NK-92 (cell line): ENCODE data around the gene OR10G7.
"Not testable (repeated sequence)": the region's sequence is repeated elsewhere in the genome, so short reads cannot be mapped to it uniquely, and the experiment has no call there.

Source experiments
- DNase-seq: peaks from one replicate; lab custom pipeline; 2025; ENCODE audit not compliant: unreplicated experiment; lab: John Stamatoyannopoulos, UW

OR10G7 gene

DNA sequence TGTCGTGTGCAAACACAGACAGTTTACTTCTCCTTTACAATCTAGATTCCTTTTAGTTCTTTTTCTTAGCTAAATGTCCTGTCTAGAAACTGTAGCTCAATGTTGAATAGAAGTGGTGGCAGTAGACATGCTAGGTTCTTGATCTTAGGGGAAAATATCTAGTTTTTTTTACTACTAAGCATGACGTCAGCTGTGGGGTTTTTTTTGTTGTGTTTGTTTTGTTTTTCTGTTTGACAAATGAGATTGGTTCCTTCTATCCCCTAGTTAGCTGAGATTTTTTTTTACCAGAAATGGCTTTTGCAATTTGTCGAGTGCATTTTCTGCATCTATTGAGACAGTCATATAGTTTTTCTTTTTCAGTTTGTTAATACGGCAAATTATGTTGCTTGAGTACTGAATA lies 2.3 kb upstream of the OR10G7 start:
- no peak for DNase-seq

DNA sequence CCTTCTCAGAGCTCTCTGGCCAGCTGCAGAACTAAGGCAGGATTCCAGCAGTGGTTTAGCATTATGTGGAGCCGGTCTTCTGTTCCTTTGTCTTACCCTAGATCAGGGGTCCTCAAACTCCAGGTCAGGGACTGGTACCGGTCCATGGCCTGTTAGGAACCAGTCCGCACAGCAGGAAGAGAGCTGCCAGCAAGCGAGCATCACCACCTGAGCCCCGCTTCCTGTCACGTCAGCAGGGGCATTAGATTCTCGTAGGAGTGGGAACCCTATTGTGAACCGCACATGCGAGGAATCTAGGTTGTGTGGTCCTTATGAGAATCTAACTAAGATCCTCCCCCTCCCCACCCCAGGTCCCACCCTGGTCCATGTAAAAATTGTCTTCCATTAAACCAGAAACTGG lies 1.6 kb downstream of the OR10G7 start:
- no peak for DNase-seq

DNA sequence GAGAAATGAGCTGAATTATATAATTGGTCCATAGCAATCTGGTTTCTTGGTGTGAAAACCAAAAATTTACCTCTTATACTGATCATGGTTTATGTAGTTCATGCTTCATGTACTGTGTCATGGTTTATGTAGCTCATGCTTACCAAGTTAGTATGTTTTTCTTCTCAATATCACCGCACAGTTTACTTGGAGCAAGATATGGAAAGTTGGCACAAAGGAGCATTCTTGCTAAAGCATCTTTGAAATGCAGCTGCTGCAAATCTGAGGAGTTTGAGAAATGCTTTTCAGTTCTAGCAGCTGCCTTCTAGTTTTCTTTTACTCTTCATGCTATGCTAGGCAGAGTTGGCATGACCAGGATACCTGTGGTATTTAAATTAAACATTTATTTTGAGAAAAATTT lies 4.5 kb downstream of the OR10G7 start:
- DNase-seq = no peak

DNA sequence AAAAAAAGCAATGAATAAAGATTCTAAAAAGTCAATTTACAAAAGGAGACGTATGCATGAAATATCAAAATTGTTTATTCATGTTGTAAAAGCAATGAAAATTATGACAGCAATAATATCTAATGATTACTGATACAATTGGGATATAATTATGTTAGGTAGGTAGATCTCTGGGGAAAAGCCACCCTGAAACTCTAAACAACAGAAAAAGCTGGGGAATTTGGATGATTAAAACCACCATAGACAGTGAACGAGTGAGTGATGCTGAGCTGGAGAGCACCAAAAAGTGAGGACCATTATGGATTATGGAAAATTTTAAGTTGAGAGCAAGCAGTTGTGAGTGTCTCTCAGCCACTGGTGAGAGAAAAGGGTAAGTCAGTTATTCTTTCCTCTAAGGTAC lies 14.6 kb downstream of the OR10G7 start, which contains the start of gene OR10G8:
Gene OR10G8 (plus strand): TSS at position 301 of the 400 bp plus-strand sequence. CDS start 2,825 bp downstream, outside the sequence.
- no peak for DNase-seq

DNA sequence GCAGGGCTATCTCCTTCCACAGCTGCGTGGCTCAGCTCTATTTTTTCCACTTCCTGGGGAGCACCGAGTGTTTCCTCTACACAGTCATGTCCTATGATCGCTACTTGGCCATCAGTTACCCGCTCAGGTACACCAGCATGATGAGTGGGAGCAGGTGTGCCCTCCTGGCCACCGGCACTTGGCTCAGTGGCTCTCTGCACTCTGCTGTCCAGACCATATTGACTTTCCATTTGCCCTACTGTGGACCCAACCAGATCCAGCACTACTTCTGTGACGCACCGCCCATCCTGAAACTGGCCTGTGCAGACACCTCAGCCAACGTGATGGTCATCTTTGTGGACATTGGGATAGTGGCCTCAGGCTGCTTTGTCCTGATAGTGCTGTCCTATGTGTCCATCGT lies 25.3 kb downstream of the OR10G7 start:
- not testable (repeated sequence) for DNase-seq

DNA sequence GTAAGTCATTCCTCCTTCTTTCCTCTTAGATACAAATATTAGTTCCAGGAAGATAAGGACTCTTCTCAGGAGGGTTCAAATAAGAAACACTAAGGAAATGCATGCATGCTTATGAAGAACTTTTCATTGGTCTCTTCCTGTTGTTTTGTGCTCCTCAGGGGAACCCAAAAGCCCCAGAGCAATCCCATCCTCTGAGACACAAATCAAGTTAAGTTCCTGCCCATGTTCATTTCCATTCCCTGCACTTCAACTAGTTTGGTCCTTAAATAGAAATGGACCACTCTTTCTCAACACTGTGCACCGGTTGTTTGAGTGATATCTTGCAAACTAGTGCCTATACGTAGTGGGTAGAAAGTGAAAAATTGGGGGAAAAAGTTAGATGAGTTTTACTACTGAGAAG lies 28.4 kb downstream of the OR10G7 start, which contains the start of gene OR10G4:
Gene OR10G4 (plus strand): TSS at position 301 of the 400 bp plus-strand sequence. CDS start 2,578 bp downstream, outside the sequence.
- DNase-seq = no peak

DNA sequence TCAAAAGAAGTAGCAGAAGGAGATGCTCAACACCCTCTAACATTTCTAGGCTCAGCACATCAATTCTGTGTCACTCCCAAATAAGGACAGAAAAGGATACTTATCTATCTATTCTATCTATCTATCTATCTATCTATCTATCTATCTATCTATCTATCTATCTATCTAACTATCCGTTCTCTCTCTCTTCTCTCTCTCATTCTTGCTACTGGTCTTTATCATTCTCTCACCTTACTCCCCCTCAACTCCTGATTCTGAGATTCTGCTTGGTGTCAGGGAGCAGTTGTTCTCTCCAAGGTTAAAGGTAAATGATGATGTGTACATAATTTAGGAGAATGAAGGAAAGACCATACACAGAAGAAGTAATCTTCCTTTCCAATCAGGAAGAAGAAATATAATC lies 46.0 kb downstream of the OR10G7 start, which contains the start of gene OR10G6:
Gene OR10G6 (minus strand): TSS at position 43 of the 400 bp plus-strand sequence. CDS start 0 bp downstream, at position 43.
- DNase-seq = no peak
